Endothelial cell of umbilical vein (primary cell): ENCODE measurements around the gene HECW1.

ENCODE experiments used
- CTCF ChIP-seq, 2 donors: IDR thresholded peaks; 1 replicate in 1 of 2; 2 replicates in 1 of 2; pipeline ENCODE4 v1.5.1; 2011; ENCODE audit warnings: low read length in 2 of 2, mild to moderate bottlenecking in 2 of 2, moderate library complexity in 2 of 2, control low read depth in 1 of 2, inconsistent platforms in 1 of 2, low read depth in 1 of 2; ENCODE audit not compliant: insufficient read depth in 1 of 2; ENCODE audit errors: extremely low read depth in 1 of 2
- EZH2 ChIP-seq: IDR thresholded peaks from 2 replicates; pipeline ENCODE4 v1.6.1; 2012; ENCODE audit warnings: borderline replicate concordance, low read depth, mild to moderate bottlenecking, moderate library complexity, low read length, inconsistent platforms; ENCODE audit not compliant: severe bottlenecking
- JUN ChIP-seq: IDR thresholded peaks from 2 replicates; pipeline ENCODE4 v1.6.1; 2011; ENCODE audit warnings: borderline replicate concordance, low read depth; ENCODE audit not compliant: insufficient read length, insufficient read depth
- MAX ChIP-seq: IDR thresholded peaks from 2 replicates; pipeline ENCODE4 v1.6.1; 2011; ENCODE audit not compliant: insufficient read depth, insufficient read length
- POLR2A ChIP-seq: IDR thresholded peaks from 2 replicates; pipeline ENCODE4 v1.6.1; 2012; ENCODE audit warnings: low read depth, mild to moderate bottlenecking, control low read depth, low read length
- POLR2AphosphoS5 ChIP-seq: IDR thresholded peaks from 2 replicates; pipeline ENCODE4 v1.6.1; 2012; ENCODE audit warnings: low read depth, mild to moderate bottlenecking, control low read depth, low read length, moderate library complexity; ENCODE audit not compliant: insufficient read depth

DNA sequence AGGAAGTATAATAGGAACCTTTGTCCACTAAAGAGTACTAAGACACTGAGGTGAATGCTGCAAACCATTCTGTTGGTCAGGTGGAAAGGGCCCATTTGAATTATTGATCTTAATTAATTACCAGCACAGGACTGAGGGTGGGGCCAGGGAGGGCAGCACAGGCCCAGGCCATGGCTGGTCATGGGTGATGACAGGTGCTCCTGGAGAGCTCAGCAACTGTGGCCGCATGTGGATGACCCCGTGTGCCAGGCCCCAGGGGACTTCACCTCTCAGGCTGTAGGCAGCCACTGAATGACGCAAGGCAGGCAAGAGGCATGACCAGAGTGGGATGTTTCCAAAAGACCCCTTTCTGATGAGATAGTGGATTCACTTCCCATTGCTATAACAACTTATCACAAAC, 54.2 kb downstream of the HECW1 start:
- TF ChIP-seq POLR2A, result no peak
- no peak for TF ChIP-seq CTCF (IDR thresholded peaks at IDR 0.05; ENCODE audit: extremely low read depth in 1 of 2, insufficient read depth in 1 of 2, low read depth in 1 of 2, low read length in 2 of 2)
- TF ChIP-seq EZH2, result no peak
- TF ChIP-seq POLR2AphosphoS5, result no peak
- TF ChIP-seq JUN, result no peak
- no peak for TF ChIP-seq MAX
